ENCODE measurements around the gene KIAA1958. TPM values are rescaled to one million over a fixed set of nuclear protein-coding genes. Genes with fewer than 3 reads are reported as not detected.

Gene KIAA1958
- total RNA-seq, 1 experiment from 2014 or later, result 4.2 TPM

GRCh38 chr9:112655668-112656067, 169.0 kb downstream of the KIAA1958 start:
- POLR2A ChIA-PET (ENCODE audit: unreplicated experiment), result no interaction called here

GRCh38 chr9:112659906-112660305, 173.3 kb downstream of the KIAA1958 start:
- CTCF ChIA-PET, result no interaction called here
- POLR2A ChIA-PET (ENCODE audit: unreplicated experiment), result no interaction called here
- H3K27me3 ChIP-seq (ENCODE audit: low read length), result no peaks in the 10 kb centered on the region

More at GRCh38 chr9:112655668-112656067, 169.0 kb downstream of the KIAA1958 start:
- Histone ChIP-seq H3F3A (ENCODE audit: low read length, unreplicated experiment) (no peaks in the 10 kb centered on the region), H3K9me2 (replicated peaks; ENCODE audit: low read length) (no peaks in the 10 kb centered on the region), H3K4me1 (ENCODE audit: insufficient read depth, low read length) (no peaks in the 10 kb centered on the region), H3K9ac (ENCODE audit: low read length) (no peak overlapping the region), H3K4me3 (ENCODE audit: low read length) (no peak overlapping the region), H3K9me3 (ENCODE audit: low read length) (no peaks in the 10 kb centered on the region), H2AFZ (ENCODE audit: low read length) (no peak overlapping the region), H3K27ac (ENCODE audit: low read length) (no peak overlapping the region), H3K36me3 (ENCODE audit: low read depth, low read length) (no peaks in the 10 kb centered on the region), H3K79me2 (ENCODE audit: low read length) (no peaks in the 10 kb centered on the region), H3K4me2 (ENCODE audit: low read length) (no peak overlapping the region), H3K27me3 (ENCODE audit: low read length) (no peaks in the 10 kb centered on the region), H4K20me1 (ENCODE audit: low read length) (no peaks in the 10 kb centered on the region)
- ATAC-seq (no peak), DNase-seq (no peak)
- intact Hi-C loops (cut with micrococcal nuclease), result no loop called here
- TF ChIP-seq CTCF (conservative IDR thresholded peaks at IDR 0.05; ENCODE audit: low read depth, low read length), result no peak
- TF ChIP-seq EZH2 (IDR thresholded peaks at IDR 0.05; ENCODE audit: low read length, unreplicated experiment), result no peak
- TF ChIP-seq EZH2phosphoT487 (IDR thresholded peaks at IDR 0.05; ENCODE audit: borderline replicate concordance, low read length), result no peak
- CTCF ChIA-PET, result no interaction called here
- no TSS peak for BruUV-seq (replicated peaks)

More at GRCh38 chr9:112659906-112660305, 173.3 kb downstream of the KIAA1958 start:
- H3K27ac ChIP-seq (ENCODE audit: low read length), result no peak overlapping the region
- no peak overlapping the region for H3K4me2 ChIP-seq (ENCODE audit: low read length)
- no peak overlapping the region for H2AFZ ChIP-seq (ENCODE audit: low read length)
- H4K20me1 ChIP-seq (ENCODE audit: low read length), result no peaks in the 10 kb centered on the region
- H3K4me1 ChIP-seq (ENCODE audit: insufficient read depth, low read length), result peaks cover 4% of the 10 kb centered on the region; the same call in 1 of the 2 replicates
- no peaks in the 10 kb centered on the region for H3K9me3 ChIP-seq (ENCODE audit: low read length)
- H3F3A ChIP-seq (ENCODE audit: low read length, unreplicated experiment), result no peaks in the 10 kb centered on the region
- TF ChIP-seq EZH2 (IDR thresholded peaks at IDR 0.05; ENCODE audit: low read length, unreplicated experiment) (no peak), CTCF (conservative IDR thresholded peaks at IDR 0.05; ENCODE audit: low read depth, low read length) (no peak), EZH2phosphoT487 (IDR thresholded peaks at IDR 0.05; ENCODE audit: borderline replicate concordance, low read length) (no peak)
- no peaks in the 10 kb centered on the region for H3K36me3 ChIP-seq (ENCODE audit: low read depth, low read length)
- DNase-seq (no peak), ATAC-seq (no peak)
- H3K4me3 ChIP-seq (ENCODE audit: low read length), result no peak overlapping the region
- no peak overlapping the region for H3K9ac ChIP-seq (ENCODE audit: low read length)
- intact Hi-C loops (cut with micrococcal nuclease), result loop anchor here (10.0 kb wide), 1 partner anchor 275 kb away; the partner anchor contains the start of gene HSDL2
- BruUV-seq (replicated peaks), result no TSS peak
- no peaks in the 10 kb centered on the region for H3K79me2 ChIP-seq (ENCODE audit: low read length)
- no peaks in the 10 kb centered on the region for H3K9me2 ChIP-seq (replicated peaks; ENCODE audit: low read length)
